Uterus (tissue), 2 donors: ENCODE results near the gene TADA2B.

Source experiments
- POLR2A ChIP-seq, 2 donors: fragments of 450-650 bp; IDR thresholded peaks; one replicate each; pipeline ENCODE4 v1.6.1; 2016; ENCODE audit warnings: antibody characterized with exemption in 2 of 2, mild to moderate bottlenecking in 1 of 2, moderate library complexity in 1 of 2
- TF ChIP-seq, protein P1 (sequence below), 4 experiments: fragments of 200-600 bp in 2 of 4; fragments of 450-650 bp in 2 of 4; sonication (generic) in 2 of 4; IDR thresholded peaks; one replicate each; pipeline ENCODE4 v1.5.1; 2016 to 2019; ENCODE audit warnings: antibody characterized with exemption in 4 of 4, mild to moderate bottlenecking in 2 of 4, moderate library complexity in 1 of 4

DNA sequence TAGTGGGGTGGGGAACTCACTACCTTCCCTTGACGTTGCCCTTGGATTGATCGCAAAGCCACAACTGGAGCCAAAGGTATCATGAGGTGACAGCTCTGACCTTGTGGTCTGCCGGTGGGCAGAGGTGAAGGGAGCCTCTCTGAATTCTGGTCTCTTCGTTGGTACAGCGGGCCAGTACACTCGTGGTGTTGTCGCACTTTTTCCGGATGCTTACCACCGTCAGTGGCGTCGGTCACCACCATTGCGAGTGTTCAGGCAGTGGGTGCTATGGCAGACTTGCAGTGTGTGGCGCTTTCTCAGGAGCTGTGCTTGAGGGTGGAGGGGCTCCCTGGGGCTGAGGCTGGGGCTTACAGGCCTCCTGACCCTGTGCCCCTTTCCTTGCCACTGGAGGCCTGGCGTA lies 29.9 kb downstream of the TADA2B start:
- TF ChIP-seq, protein P1, sequence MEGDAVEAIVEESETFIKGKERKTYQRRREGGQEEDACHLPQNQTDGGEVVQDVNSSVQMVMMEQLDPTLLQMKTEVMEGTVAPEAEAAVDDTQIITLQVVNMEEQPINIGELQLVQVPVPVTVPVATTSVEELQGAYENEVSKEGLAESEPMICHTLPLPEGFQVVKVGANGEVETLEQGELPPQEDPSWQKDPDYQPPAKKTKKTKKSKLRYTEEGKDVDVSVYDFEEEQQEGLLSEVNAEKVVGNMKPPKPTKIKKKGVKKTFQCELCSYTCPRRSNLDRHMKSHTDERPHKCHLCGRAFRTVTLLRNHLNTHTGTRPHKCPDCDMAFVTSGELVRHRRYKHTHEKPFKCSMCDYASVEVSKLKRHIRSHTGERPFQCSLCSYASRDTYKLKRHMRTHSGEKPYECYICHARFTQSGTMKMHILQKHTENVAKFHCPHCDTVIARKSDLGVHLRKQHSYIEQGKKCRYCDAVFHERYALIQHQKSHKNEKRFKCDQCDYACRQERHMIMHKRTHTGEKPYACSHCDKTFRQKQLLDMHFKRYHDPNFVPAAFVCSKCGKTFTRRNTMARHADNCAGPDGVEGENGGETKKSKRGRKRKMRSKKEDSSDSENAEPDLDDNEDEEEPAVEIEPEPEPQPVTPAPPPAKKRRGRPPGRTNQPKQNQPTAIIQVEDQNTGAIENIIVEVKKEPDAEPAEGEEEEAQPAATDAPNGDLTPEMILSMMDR (IDR thresholded peaks at IDR 0.05): no peak
- no peak for TF ChIP-seq POLR2A (IDR thresholded peaks at IDR 0.05)
